Activated CD4-positive, alpha-beta T cell treated with anti-CD3 and anti-CD28 coated beads for 36 hours (primary cell): ENCODE results near the gene PAX2. TPM values are rescaled to one million over a fixed set of nuclear protein-coding genes. Genes with fewer than 3 reads are reported as not detected.

Experiments used
- ATAC-seq: fragments of 200-7000 bp; cut with Tn5 transposase; one replicate; pipeline ENCODE4 v1.10.0; 2021; ENCODE audit warnings: mild to moderate bottlenecking, moderate library complexity
- CTCF ChIA-PET: fragments of 350-600 bp; sonication (Branson Sonifier 250); formaldehyde crosslinking; loops from one replicate; lab custom pipeline; 2021; ENCODE audit warnings: antibody characterized with exemption; lab: Charles Lee
- POLR2A ChIA-PET: fragments of 350-600 bp; sonication (Branson Sonifier 250); formaldehyde crosslinking; loops from one replicate; lab custom pipeline; 2021; ENCODE audit warnings: antibody characterized with exemption, inconsistent platforms; lab: Charles Lee
- DNase-seq: peaks from one replicate; pipeline ENCODE4 v3.0.0-alpha.2; 2020
- H3K27ac Mint-ChIP-seq: one replicate; pipeline ENCODE4 v1.8.0; 2021; ENCODE audit warnings: mixed read lengths
- H3K27me3 Mint-ChIP-seq: one replicate; pipeline ENCODE4 v1.8.0; 2021; ENCODE audit warnings: mixed read lengths
- H3K36me3 Mint-ChIP-seq: one replicate; pipeline ENCODE4 v1.8.0; 2021; ENCODE audit warnings: low read depth, mixed read lengths
- H3K4me1 Mint-ChIP-seq: one replicate; pipeline ENCODE4 v1.8.0; 2021; ENCODE audit warnings: mixed read lengths
- H3K4me3 Mint-ChIP-seq: one replicate; pipeline ENCODE4 v1.8.0; 2021; ENCODE audit warnings: mild to moderate bottlenecking, moderate library complexity, mixed read lengths
- H3K9me3 Mint-ChIP-seq: one replicate; pipeline ENCODE4 v1.8.0; 2021; ENCODE audit warnings: low read depth, mixed read lengths
- intact Hi-C, 2 experiments: fragments of 100-400 bp; cut with DNase I in 1 of 2; cut with micrococcal nuclease in 1 of 2; formaldehyde crosslinking; loops; one replicate each; pipeline versions ENCODE4 v1.14.2 to v1.15.1; 2022 to 2024; cut with DNase I, micrococcal nuclease
- total RNA-seq, 2 experiments: library from RNA; stranded (reverse); gene quantifications; one replicate each; pipeline ENCODE4 v1.2.3, GENCODE V29; 2021

PAX2 gene
- total RNA-seq, 2 experiments from 2014 or later = 0.05 to 0.09 TPM

DNA sequence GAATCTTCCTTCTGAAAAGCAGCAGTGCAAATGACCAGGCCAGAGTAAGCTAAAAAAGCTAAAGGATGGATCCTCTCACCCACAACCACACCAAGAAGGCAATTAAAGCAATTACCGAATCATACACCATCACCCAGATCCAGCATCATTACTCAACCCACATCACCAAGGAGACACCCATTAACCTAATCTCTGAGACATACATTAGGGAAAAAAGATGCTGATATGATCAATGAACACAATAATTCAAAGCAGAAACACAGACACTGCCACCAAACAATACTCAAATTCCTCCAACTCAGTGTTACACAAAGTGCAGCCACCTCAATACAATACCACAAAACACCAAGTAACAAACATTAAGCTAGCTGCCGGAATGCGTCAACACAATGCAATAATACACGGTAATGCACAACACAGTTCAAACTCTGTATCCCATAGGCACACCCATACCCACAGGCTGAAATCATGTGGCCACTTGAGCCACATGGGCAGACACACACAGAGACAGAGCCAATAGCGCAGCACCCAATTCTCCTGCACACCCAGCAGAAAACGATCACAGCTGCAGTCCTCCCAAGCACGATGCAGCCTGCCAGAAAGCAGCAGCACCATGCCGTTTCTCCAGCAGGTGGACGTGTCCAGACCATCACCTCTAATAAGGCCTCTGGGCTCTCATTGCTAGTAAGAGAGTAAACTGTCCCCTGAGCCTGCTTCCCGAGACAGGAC is 21.5 kb downstream of the PAX2 start:
- Mint-ChIP-seq H3K4me1 (no peaks in the 10 kb centered on the region), H3K27ac (no peak overlapping the region), H3K27me3 (peaks cover 20% of the 10 kb centered on the region), H3K4me3 (no peak overlapping the region), H3K36me3 (no peaks in the 10 kb centered on the region), H3K9me3 (no peaks in the 10 kb centered on the region)
- CTCF ChIA-PET = interaction anchor here (0.8 kb wide), 1 partner anchor 23 kb away, joined by 3 read pairs; no protein-coding TSS in a partner anchor
- POLR2A ChIA-PET = no interaction called here
- DNase-seq = no peak
- ATAC-seq = no peak
- intact Hi-C loops = no loop called here

DNA sequence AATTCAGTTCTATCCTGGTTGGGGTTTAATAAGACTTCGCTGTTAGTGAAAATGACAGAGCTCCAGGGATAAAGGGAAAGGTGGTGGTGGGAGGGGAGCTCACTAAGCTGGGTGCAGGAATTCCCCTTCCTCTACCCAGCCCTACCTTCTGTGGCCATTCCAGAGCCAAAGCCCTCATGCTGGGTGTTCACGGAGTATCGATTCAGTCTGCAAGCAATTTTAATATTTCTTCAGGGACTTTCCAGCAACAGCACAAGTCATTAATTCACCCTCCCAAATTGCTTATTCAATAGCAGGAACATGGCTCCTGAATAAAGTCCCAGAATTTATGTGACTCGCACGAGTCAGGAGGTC is 22.0 kb downstream of the PAX2 start:
- CTCF ChIA-PET = no interaction called here
- intact Hi-C loops = no loop called here
- H3K27me3 Mint-ChIP-seq = peaks cover 19% of the 10 kb centered on the region
- ATAC-seq = no peak
- no peak overlapping the region for H3K4me3 Mint-ChIP-seq
- no peaks in the 10 kb centered on the region for H3K4me1 Mint-ChIP-seq
- POLR2A ChIA-PET = no interaction called here
- H3K27ac Mint-ChIP-seq = no peak overlapping the region
- H3K9me3 Mint-ChIP-seq = no peaks in the 10 kb centered on the region
- no peak for DNase-seq
- no peaks in the 10 kb centered on the region for H3K36me3 Mint-ChIP-seq

DNA sequence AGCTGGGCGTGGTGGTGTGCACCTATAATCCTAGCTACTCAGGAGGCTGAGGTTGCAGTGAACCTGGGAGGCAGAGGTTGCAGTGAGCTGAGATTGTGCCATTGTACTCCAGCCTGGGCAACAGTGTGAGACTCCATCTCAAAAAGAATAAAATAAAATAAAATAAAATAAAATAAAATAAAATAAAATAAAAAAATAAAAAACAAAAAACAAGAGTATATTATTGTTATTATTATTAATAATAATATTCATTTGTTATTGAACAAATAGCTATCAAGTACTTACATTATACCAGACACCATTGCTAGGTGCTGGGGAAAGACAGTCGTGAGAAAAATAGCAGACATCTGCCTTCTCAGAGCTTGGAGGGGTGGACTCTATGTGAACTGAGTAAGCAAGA is 24.1 kb downstream of the PAX2 start:
- no peaks in the 10 kb centered on the region for H3K9me3 Mint-ChIP-seq
- H3K27ac Mint-ChIP-seq = no peak overlapping the region
- DNase-seq (no peak), ATAC-seq (no peak)
- H3K27me3 Mint-ChIP-seq = peaks cover 18% of the 10 kb centered on the region
- intact Hi-C loops = no loop called here
- POLR2A ChIA-PET = no interaction called here
- CTCF ChIA-PET = interaction anchor here (1.0 to 1.7 kb wide), 3 partner anchors 16 to 206 kb away, joined by 3 to 5 read pairs (median 3); no protein-coding TSS in a partner anchor
- no peak overlapping the region for H3K4me3 Mint-ChIP-seq
- H3K36me3 Mint-ChIP-seq = no peaks in the 10 kb centered on the region
- no peaks in the 10 kb centered on the region for H3K4me1 Mint-ChIP-seq

DNA sequence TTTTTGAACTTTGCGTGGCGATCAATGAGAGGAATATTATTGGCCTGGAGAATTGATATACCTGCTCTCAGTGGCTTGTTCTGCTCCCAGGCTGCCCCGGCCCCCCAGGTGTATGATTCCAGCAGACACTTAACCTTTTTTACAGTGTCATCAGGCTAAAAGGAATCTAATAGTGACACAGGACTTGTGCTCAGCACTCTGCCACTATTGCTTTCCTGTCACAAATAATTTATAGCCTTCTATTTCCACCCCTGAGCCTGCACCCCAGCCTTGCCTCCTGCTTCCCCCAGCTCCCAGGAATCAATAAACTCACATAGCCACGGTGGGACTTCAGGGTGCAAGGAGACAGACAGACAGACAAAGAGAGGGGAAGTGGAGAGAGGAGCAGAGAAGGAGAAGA is 28.3 kb downstream of the PAX2 start:
- DNase-seq (no peak), ATAC-seq (no peak)
- H3K9me3 Mint-ChIP-seq = no peaks in the 10 kb centered on the region
- POLR2A ChIA-PET = no interaction called here
- intact Hi-C loops = no loop called here
- H3K27ac Mint-ChIP-seq = no peak overlapping the region
- H3K27me3 Mint-ChIP-seq = peaks cover 19% of the 10 kb centered on the region
- no peak overlapping the region for H3K4me3 Mint-ChIP-seq
- no peaks in the 10 kb centered on the region for H3K4me1 Mint-ChIP-seq
- CTCF ChIA-PET = no interaction called here
- H3K36me3 Mint-ChIP-seq = no peaks in the 10 kb centered on the region

DNA sequence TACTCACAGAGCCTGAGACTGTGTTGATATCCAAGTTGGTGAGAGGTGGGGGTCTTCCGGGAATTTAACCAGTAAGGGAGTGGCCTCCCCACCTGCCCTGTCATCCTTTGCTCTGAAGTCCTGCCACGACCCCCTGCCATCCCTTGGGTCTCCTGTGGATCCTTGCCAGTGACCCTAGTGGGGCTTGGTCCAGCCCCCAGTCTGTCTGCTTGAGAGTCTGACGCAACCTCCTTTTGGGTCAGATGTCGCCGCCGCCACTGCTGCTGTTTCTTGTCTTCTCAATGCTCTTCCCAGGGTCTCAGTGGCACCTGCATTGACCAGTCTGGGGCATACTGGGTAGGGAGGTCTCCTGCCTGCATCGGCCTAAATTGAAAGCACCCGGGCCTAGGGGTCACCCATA is 28.8 kb downstream of the PAX2 start:
- H3K4me3 Mint-ChIP-seq = no peak overlapping the region
- ATAC-seq = no peak
- no peaks in the 10 kb centered on the region for H3K36me3 Mint-ChIP-seq
- intact Hi-C loops = no loop called here
- CTCF ChIA-PET = no interaction called here
- no peaks in the 10 kb centered on the region for H3K9me3 Mint-ChIP-seq
- no peak for DNase-seq
- POLR2A ChIA-PET = no interaction called here
- no peaks in the 10 kb centered on the region for H3K4me1 Mint-ChIP-seq
- H3K27ac Mint-ChIP-seq = no peak overlapping the region
- peaks cover 21% of the 10 kb centered on the region for H3K27me3 Mint-ChIP-seq

DNA sequence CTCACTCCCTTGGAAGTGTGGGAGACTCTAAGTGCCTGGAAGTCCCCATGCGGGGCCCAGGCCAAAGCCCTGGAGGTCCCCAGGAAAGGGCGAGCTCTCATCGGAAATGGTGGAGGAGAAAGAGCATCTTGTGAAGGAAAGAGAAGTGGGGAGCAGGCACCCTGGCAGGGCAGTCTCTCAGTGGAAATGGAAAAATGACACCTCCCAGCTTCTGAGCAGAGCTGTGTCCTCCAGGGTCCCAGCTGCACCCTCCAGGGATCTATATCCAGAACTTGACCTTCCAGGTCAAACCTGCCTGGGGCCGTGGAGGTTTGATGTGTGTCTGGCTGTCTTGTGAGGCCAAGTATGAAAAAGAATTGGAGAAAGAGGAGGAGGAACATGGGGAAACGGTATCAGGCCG is 29.5 kb downstream of the PAX2 start:
- POLR2A ChIA-PET = no interaction called here
- no peaks in the 10 kb centered on the region for H3K4me1 Mint-ChIP-seq

DNA sequence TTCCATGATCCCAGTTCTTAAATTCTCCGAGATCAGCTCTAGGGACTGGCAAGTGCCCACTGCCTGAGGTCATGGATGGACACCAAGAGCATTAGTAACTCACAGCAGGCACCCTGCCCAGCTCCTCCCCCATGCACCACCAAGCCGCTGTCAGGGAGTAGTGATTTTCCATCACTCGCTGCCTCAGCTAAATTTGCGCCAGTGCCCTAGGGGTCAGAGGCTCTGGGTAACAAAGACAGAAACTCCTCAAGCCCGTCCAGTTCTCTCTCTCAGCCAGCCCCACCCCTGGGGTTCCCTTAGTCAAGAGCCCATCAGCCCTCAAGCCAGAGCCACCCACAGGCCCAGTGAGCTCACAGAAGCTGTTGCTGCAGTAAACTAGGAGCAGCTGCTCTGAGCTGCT is 30.0 kb downstream of the PAX2 start:
- no peak overlapping the region for H3K27ac Mint-ChIP-seq
- ATAC-seq (no peak), DNase-seq (no peak)
- no peak overlapping the region for H3K4me3 Mint-ChIP-seq
- peaks cover 28% of the 10 kb centered on the region for H3K27me3 Mint-ChIP-seq
- H3K4me1 Mint-ChIP-seq = no peaks in the 10 kb centered on the region
- no peaks in the 10 kb centered on the region for H3K9me3 Mint-ChIP-seq
- CTCF ChIA-PET = interaction anchor here (0.8 to 1.0 kb wide), 2 partner anchors 10 to 139 kb away, joined by 3 to 4 read pairs; no protein-coding TSS in a partner anchor
- no peaks in the 10 kb centered on the region for H3K36me3 Mint-ChIP-seq
- intact Hi-C loops = no loop called here
- POLR2A ChIA-PET = no interaction called here

More for the DNA sequence above, 29.5 kb downstream of the PAX2 start:
- no peak for DNase-seq
- CTCF ChIA-PET = interaction anchor here (0.8 to 1.0 kb wide), 2 partner anchors 9 to 138 kb away, joined by 3 to 4 read pairs; no protein-coding TSS in a partner anchor
- Mint-ChIP-seq H3K27ac (no peak overlapping the region), H3K27me3 (peaks cover 26% of the 10 kb centered on the region), H3K36me3 (no peaks in the 10 kb centered on the region), H3K9me3 (no peaks in the 10 kb centered on the region), H3K4me3 (no peak overlapping the region)
- ATAC-seq = no peak
- intact Hi-C loops = no loop called here

DNA sequence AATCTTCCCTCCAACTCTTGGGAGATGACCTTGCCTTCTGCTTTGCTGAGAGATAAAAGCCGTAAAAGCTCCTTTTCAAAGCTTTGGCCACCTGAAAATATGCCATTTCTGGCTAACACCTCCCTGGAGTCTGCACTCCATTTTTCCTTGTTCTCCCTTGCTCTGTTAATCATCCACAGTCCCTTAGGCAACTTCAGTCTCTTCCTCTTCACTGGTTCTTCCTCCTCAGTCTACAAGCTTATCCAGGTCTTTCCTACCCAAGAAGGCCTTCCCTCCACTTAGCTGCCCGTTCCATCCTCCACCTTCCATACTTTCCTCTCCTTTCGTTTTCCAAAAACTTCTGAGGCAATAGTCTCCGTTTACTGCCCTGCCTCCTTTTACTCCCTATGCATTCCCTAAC is 30.5 kb downstream of the PAX2 start:
- Mint-ChIP-seq H3K27me3 (peaks cover 28% of the 10 kb centered on the region), H3K4me3 (no peak overlapping the region), H3K27ac (no peak overlapping the region), H3K4me1 (no peaks in the 10 kb centered on the region), H3K36me3 (no peaks in the 10 kb centered on the region), H3K9me3 (no peaks in the 10 kb centered on the region)
- DNase-seq (no peak), ATAC-seq (no peak)
- POLR2A ChIA-PET = no interaction called here
- intact Hi-C loops = no loop called here
- CTCF ChIA-PET = interaction anchor here (1.0 kb wide), 1 partner anchor 10 kb away, joined by 3 read pairs; no protein-coding TSS in a partner anchor

DNA sequence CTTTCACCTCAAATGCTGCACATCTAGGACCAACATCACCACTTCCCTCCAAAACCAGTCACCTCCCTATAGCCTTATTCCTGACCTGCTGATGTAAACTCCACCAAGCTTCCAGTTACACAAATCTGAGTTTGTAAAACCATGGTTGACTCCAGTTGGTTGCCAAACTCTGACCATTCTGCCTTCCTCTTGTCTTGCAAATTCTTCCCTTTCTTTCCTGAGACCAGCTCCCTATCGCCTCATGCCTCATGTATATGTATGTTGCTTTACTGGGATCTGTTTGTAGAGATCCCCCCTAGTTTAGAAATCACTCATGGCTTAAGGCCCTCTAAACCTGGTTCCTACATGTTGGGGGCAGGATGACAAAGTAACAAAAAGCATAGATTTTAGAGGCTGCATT is 31.3 kb downstream of the PAX2 start:
- Mint-ChIP-seq H3K4me1 (no peaks in the 10 kb centered on the region), H3K9me3 (no peaks in the 10 kb centered on the region), H3K36me3 (no peaks in the 10 kb centered on the region), H3K27ac (no peak overlapping the region), H3K27me3 (peaks cover 28% of the 10 kb centered on the region), H3K4me3 (no peak overlapping the region)
- ChIA-PET POLR2A (no interaction called here), CTCF (no interaction called here)
- intact Hi-C loops = no loop called here
- DNase-seq (no peak), ATAC-seq (no peak)

DNA sequence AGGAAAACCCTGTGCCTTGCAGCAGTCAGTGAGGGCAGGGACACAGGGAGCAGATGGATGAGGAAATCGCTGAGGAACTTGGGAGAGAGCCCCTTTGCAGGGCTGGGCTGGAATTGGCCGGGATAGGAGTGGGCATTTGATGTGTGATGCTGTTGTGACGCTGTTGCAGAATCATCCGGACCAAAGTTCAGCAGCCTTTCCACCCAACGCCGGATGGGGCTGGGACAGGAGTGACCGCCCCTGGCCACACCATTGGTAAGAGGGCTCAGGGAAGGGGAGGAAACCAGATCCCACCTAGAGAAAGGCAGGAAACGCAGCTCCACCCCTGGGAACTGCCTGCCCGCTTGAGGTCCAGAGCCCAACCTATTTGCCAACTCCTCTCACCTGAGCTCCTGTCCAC is 33.9 kb downstream of the PAX2 start:
- no peak for ATAC-seq
- intact Hi-C loops = no loop called here
- no peak for DNase-seq
- Mint-ChIP-seq H3K27ac (no peak overlapping the region), H3K27me3 (peaks cover 23% of the 10 kb centered on the region), H3K9me3 (no peaks in the 10 kb centered on the region), H3K4me1 (no peaks in the 10 kb centered on the region), H3K4me3 (no peak overlapping the region), H3K36me3 (no peaks in the 10 kb centered on the region)
- ChIA-PET POLR2A (no interaction called here), CTCF (no interaction called here)

DNA sequence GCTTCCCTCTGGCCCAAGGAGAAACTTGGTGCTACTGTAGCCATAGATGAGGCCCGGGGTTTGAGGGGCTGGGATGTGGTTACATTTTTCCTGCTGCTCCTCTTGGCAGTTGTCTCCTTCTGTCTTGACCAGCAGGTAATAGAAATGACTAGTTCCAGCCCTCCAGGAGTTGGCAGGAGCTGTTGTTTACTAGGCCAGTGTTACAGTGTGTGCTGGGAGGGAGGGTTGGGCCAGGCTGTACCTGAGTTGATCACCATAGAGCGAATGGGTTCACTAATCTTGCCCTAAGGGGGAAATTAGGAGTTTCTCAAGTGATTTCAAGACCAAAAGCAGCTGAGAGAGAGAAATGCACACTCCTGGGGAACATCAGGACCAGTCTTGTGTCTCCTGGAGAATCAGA is 34.9 kb downstream of the PAX2 start:
- POLR2A ChIA-PET = no interaction called here

DNA sequence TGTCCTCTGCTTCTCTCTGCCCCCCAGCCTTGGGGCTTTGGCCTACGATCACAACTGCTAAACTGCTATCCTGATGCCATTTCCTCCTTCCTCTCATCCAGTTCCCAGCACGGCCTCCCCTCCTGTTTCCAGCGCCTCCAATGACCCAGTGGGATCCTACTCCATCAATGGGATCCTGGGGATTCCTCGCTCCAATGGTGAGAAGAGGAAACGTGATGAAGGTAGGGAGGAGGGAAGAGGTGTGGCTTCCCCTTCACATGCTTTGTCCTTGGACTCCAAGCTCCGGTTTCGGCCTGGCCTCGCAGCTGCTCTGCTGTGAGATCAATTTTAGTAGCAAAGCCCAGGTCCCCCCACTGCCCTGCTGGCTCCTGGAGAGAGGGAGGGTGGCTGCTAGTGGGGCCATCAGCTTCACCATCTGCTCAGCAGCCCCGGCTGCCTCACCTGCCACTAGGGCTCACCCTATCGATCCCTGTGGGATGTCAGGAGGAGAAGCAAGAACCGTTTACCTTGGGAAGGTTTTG is 35.8 kb downstream of the PAX2 start:
- ChIA-PET CTCF (no interaction called here), POLR2A (no interaction called here)
- ATAC-seq = no peak
- no peaks in the 10 kb centered on the region for H3K4me1 Mint-ChIP-seq
- H3K9me3 Mint-ChIP-seq = no peaks in the 10 kb centered on the region
- no peaks in the 10 kb centered on the region for H3K36me3 Mint-ChIP-seq
- H3K27me3 Mint-ChIP-seq = peaks cover 20% of the 10 kb centered on the region
- intact Hi-C loops = no loop called here
- no peak overlapping the region for H3K27ac Mint-ChIP-seq
- H3K4me3 Mint-ChIP-seq = no peak overlapping the region
- DNase-seq = no peak

More for the DNA sequence above, 34.9 kb downstream of the PAX2 start:
- H3K4me3 Mint-ChIP-seq = no peak overlapping the region
- DNase-seq (no peak), ATAC-seq (no peak)
- H3K9me3 Mint-ChIP-seq = no peaks in the 10 kb centered on the region
- CTCF ChIA-PET = no interaction called here
- peaks cover 23% of the 10 kb centered on the region for H3K27me3 Mint-ChIP-seq
- intact Hi-C loops = no loop called here
- H3K27ac Mint-ChIP-seq = no peak overlapping the region
- no peaks in the 10 kb centered on the region for H3K36me3 Mint-ChIP-seq
- H3K4me1 Mint-ChIP-seq = no peaks in the 10 kb centered on the region
